Left lung (tissue), 10 donors: ENCODE data around the gene SVEP1. TPM values are rescaled to one million over a fixed set of nuclear protein-coding genes. Genes with fewer than 3 reads are reported as not detected.

Experiments
- ATAC-seq: fragments of 200-7000 bp; cut with Tn5 transposase; one replicate; pipeline ENCODE4 v1.9.1; 2020; ENCODE audit warnings: moderate library complexity
- DNase-seq, 4 donors: peaks; one replicate each; pipeline ENCODE4 v3.0.0-alpha.2; 2013 to 2020
- H3K27ac ChIP-seq, 2 donors: fragments of 200-600 bp; sonication (generic) in 1 of 2; one replicate each; pipeline versions ENCODE4 v1.5.0 to v1.8.0; 2020 to 2021
- H3K27me3 ChIP-seq, 2 donors: fragments of 200-600 bp; sonication (generic) in 1 of 2; one replicate each; pipeline versions ENCODE4 v1.5.0 to v1.8.0; 2020 to 2021
- H3K36me3 ChIP-seq, 2 donors: fragments of 200-600 bp; sonication (generic) in 1 of 2; one replicate each; pipeline versions ENCODE4 v1.5.0 to v1.8.0; 2020 to 2021
- H3K4me1 ChIP-seq, 2 donors: fragments of 200-600 bp; one replicate each; pipeline ENCODE4 v1.8.0; 2021
- H3K4me3 ChIP-seq, 2 donors: fragments of 200-600 bp; sonication (generic) in 1 of 2; one replicate each; pipeline versions ENCODE4 v1.5.0 to v1.8.0; 2020 to 2021; ENCODE audit warnings: mild to moderate bottlenecking in 1 of 2
- H3K9me3 ChIP-seq, 2 donors: fragments of 200-600 bp; sonication (generic) in 1 of 2; one replicate each; pipeline versions ENCODE4 v1.5.0 to v1.8.0; 2020 to 2021
- CTCF ChIP-seq, 2 donors: fragments of 200-600 bp; sonication (generic) in 1 of 2; IDR thresholded peaks; one replicate each; pipeline versions ENCODE4 v1.5.0 to v1.8.0; 2021; ENCODE audit warnings: antibody characterized with exemption in 2 of 2
- intact Hi-C, 2 donors: fragments of 100-400 bp; cut with DNase I; formaldehyde crosslinking; loops; one replicate each; pipeline versions ENCODE4 v1.11.2 to v1.14.2; 2022
- polyA plus RNA-seq, 6 donors: library from polyadenylated mRNA; unstranded; fragments of 120-200 nt; gene quantifications; one replicate each; pipeline ENCODE4 v1.2.1, GENCODE V29; 2013; ENCODE audit not compliant: insufficient read length in 6 of 6
- total RNA-seq, 2 donors: library from RNA; stranded (reverse); fragmentation: NEBNext Ultra II Directional; extraction: Animal tissue kit (Norgen Biotek cat#: 25700); gene quantifications; one replicate each; pipeline ENCODE4 v1.2.1, GENCODE V29; 2021
- donor health status: DM: no; HTN: yes; CAD: no.
- donor health status: DM: no; HTN: no; CAD: no.

The SVEP1 gene
- total and polyA plus RNA-seq, 8 donors = 21.7 to 36.2 (median 27.7) TPM

DNA sequence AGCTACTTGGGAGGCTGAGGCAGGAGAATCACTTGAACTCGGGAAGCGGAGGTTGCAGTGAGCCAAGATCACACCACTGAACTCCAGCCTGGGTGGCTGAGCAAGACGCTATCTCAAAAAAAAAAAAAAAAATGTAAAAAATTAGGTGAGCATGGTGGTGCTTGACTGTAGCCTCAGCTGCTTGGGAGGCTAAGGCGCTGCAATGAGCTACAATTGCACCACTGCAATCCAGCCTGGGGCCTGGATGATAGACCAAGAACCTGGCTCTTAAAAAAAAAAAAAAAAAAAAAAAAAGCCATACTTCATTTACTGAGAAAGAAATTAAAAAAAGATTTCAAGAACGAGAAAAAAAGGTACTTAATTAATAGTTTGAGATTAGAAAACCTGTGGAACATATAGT is 62.1 kb downstream of the SVEP1 start:
- Histone ChIP-seq H3K9me3 (no peaks in the 10 kb centered on the region), H3K27me3 (no peaks in the 10 kb centered on the region), H3K4me1 (no peaks in the 10 kb centered on the region), H3K27ac (no peak overlapping the region), H3K36me3 (no peaks in the 10 kb centered on the region), H3K4me3 (no peak overlapping the region)
- no peak for ATAC-seq
- DNase-seq = no peak
- no peak for TF ChIP-seq CTCF (IDR thresholded peaks at IDR 0.05)
- intact Hi-C loops = no loop called here

DNA sequence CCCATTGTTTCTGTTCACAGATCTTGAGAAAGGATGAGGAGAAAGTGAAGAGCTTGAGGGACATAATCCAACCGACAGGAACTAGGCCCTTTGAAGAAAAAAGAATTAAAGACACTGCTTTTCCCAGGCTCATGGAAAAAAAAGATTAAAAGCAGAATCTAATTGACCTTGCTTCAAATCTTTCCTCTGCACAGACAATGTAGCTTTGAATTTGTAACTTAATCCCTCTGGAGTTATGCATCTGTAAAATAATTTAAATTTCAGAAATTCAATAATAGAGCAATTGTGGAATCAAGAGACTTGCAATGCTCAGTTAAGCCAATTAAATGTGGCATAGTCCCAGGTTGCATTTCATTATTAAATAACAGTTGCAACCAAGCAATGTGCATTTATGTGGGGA is 64.6 kb downstream of the SVEP1 start:
- intact Hi-C loops = no loop called here
- ATAC-seq = no peak

DNA sequence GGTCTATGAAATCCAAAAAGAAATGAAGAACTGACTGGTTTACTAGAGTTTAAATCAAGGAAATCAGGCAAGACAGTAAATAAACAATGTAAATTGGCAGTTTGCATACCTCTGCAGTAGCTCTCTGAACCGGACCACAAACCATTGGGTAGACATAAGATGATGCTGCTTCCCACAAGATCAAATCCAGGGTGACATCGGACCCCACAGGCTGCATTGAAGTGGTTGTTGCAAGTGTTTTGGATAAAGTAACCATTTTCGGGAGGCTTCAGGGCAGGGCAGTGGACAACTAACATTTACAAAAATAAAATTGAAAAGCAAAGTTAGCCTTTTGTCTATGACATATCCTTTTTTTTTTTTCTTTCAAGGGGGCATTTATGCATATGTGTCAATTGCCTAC is 66.7 kb downstream of the SVEP1 start:
- no peak overlapping the region for H3K4me3 ChIP-seq
- ATAC-seq (no peak), DNase-seq (no peak)
- intact Hi-C loops = no loop called here
- H3K36me3 ChIP-seq = no peaks in the 10 kb centered on the region
- TF ChIP-seq CTCF (IDR thresholded peaks at IDR 0.05) = no peak
- H3K4me1 ChIP-seq = no peaks in the 10 kb centered on the region
- H3K9me3 ChIP-seq = no peaks in the 10 kb centered on the region
- H3K27ac ChIP-seq = no peak overlapping the region
- no peaks in the 10 kb centered on the region for H3K27me3 ChIP-seq

More for the DNA sequence above, 64.6 kb downstream of the SVEP1 start:
- H3K27me3 ChIP-seq = no peaks in the 10 kb centered on the region
- no peak for TF ChIP-seq CTCF (IDR thresholded peaks at IDR 0.05)
- no peak overlapping the region for H3K4me3 ChIP-seq
- no peaks in the 10 kb centered on the region for H3K9me3 ChIP-seq
- H3K4me1 ChIP-seq = no peaks in the 10 kb centered on the region
- H3K36me3 ChIP-seq = no peaks in the 10 kb centered on the region
- H3K27ac ChIP-seq = no peak overlapping the region
- no peak for DNase-seq

GRCh38 chr9:110509792-110510191 is 69.7 kb downstream of the SVEP1 start:
- Histone ChIP-seq H3K4me1 (no peaks in the 10 kb centered on the region), H3K27ac (no peak overlapping the region), H3K27me3 (no peaks in the 10 kb centered on the region), H3K36me3 (no peaks in the 10 kb centered on the region), H3K9me3 (no peaks in the 10 kb centered on the region), H3K4me3 (no peak overlapping the region)
- TF ChIP-seq CTCF (IDR thresholded peaks at IDR 0.05) = no peak
- intact Hi-C loops = no loop called here
- DNase-seq = no peak
- ATAC-seq = no peak

- Histone ChIP-seq H3K9me3 (no peaks in the 10 kb centered on the region), H3K27ac (no peak overlapping the region), H3K4me1 (no peaks in the 10 kb centered on the region), H3K36me3 (no peaks in the 10 kb centered on the region), H3K4me3 (no peak overlapping the region), H3K27me3 (no peaks in the 10 kb centered on the region)
- no peak for TF ChIP-seq CTCF (IDR thresholded peaks at IDR 0.05)
- no peak for ATAC-seq
- intact Hi-C loops = no loop called here
- no peak for DNase-seq
Measured at GRCh38 chr9:110502842-110503241, 76.7 kb downstream of the SVEP1 start.
